NK-92 treated with Interleukin-12 subunit alpha and Interleukin-12 subunit beta, amount 100 ng/mL, for 24 hours (cell line): ENCODE measurements around the gene UGT2B7.
"Not testable (repeated sequence)": the region's sequence is repeated elsewhere in the genome, so short reads cannot be mapped to it uniquely, and the experiment has no call there.

ENCODE experiments used
- DNase-seq: peaks from one replicate; lab custom pipeline; 2025; lab: John Stamatoyannopoulos, UW

Gene UGT2B7

GRCh38 chr4:69096111-69096656 is at the start of gene UGT2B7:
TSS of gene UGT2B7 (plus strand) at chr4:69096474. CDS start at chr4:69096521, 47 bp downstream.
- DNase-seq: no peak

GRCh38 chr4:69049860-69050259 is 46.4 kb upstream of the UGT2B7 start:
- DNase-seq: no peak

GRCh38 chr4:69050853-69051575 is 45.3 kb upstream of the UGT2B7 start:
- not testable (repeated sequence) for DNase-seq

- DNase-seq: no peak
Observed at GRCh38 chr4:69051576-69051943, 44.7 kb upstream of the UGT2B7 start.

- DNase-seq: not testable (repeated sequence)
Observed at GRCh38 chr4:69053309-69053885, 42.9 kb upstream of the UGT2B7 start.

GRCh38 chr4:69054033-69054432 is 42.2 kb upstream of the UGT2B7 start:
- DNase-seq: not testable (repeated sequence)

- no peak for DNase-seq
Observed at GRCh38 chr4:69054578-69055200, 41.6 kb upstream of the UGT2B7 start.

- DNase-seq: no peak
Observed at GRCh38 chr4:69056150-69056549, 40.1 kb upstream of the UGT2B7 start.

- DNase-seq: no peak
Observed at GRCh38 chr4:69056921-69057550, 39.2 kb upstream of the UGT2B7 start.

GRCh38 chr4:69057620-69058409 is 38.5 kb upstream of the UGT2B7 start:
- no peak for DNase-seq

- no peak for DNase-seq
Observed at GRCh38 chr4:69058410-69059059, 37.7 kb upstream of the UGT2B7 start.

- DNase-seq: no peak
Observed at GRCh38 chr4:69060651-69061308, 35.5 kb upstream of the UGT2B7 start.

GRCh38 chr4:69064391-69064790 is 31.9 kb upstream of the UGT2B7 start:
- no peak for DNase-seq

- DNase-seq: no peak
Observed at GRCh38 chr4:69066945-69067344, 29.3 kb upstream of the UGT2B7 start.

GRCh38 chr4:69069085-69069484 is 27.2 kb upstream of the UGT2B7 start:
- DNase-seq: no peak

GRCh38 chr4:69070590-69070989 is 25.7 kb upstream of the UGT2B7 start:
- DNase-seq: no peak

GRCh38 chr4:69071286-69071685 is 25.0 kb upstream of the UGT2B7 start:
- no peak for DNase-seq

- no peak for DNase-seq
Observed at GRCh38 chr4:69073375-69073774, 22.9 kb upstream of the UGT2B7 start.

GRCh38 chr4:69075061-69075792 is 21.0 kb upstream of the UGT2B7 start:
- no peak for DNase-seq

GRCh38 chr4:69078852-69079251 is 17.4 kb upstream of the UGT2B7 start:
- DNase-seq: no peak
